GM13977 (cell line): Measurements from ENCODE around the gene ZFYVE21.
"Not testable (repeated sequence)": the region's sequence is repeated elsewhere in the genome, so short reads cannot be mapped to it uniquely, and the experiment has no call there.

Experiments
- DNase-seq: peaks from one replicate; pipeline ENCODE4 v3.0.0; 2012; ENCODE audit warnings: low spot score
- in situ Hi-C: fragments of 300-500 bp; cut with MboI; formaldehyde crosslinking; loops from one replicate; pipeline ENCODE4 v1.12.0; 2022; ENCODE audit warnings: low sequenced_read_pairs, low pct_unique_long_range_greater_than_20kb, mixed read lengths, inconsistent platforms; ENCODE audit not compliant: unreplicated experiment
- TF ChIP-seq, protein P1 (sequence below): IDR thresholded peaks from 2 replicates; pipeline ENCODE4 v1.5.1; 2012; ENCODE audit warnings: mild to moderate bottlenecking, control low read depth; ENCODE audit not compliant: insufficient read depth; ENCODE audit errors: extremely low read depth, missing control alignments

ZFYVE21 gene

DNA sequence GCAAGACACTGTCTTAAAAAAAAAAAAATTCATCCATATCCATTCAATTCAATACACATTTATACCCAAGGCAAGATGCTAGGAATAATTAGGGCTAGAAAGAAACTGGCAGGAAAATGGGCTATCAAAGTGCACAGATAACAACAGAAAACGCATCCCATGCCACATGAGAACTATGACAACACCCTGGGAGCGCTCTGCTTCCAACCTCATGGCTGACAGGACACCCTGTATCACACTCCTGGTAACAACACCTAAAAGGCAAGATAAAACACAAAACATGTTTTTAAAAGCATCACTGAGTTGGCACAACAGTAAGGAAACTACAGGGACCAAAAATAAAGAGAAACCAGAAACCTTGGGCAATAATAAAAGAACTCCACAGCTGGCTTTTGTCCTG is 54.9 kb downstream of the ZFYVE21 start:
- no peak for DNase-seq
- TF ChIP-seq, protein P1, sequence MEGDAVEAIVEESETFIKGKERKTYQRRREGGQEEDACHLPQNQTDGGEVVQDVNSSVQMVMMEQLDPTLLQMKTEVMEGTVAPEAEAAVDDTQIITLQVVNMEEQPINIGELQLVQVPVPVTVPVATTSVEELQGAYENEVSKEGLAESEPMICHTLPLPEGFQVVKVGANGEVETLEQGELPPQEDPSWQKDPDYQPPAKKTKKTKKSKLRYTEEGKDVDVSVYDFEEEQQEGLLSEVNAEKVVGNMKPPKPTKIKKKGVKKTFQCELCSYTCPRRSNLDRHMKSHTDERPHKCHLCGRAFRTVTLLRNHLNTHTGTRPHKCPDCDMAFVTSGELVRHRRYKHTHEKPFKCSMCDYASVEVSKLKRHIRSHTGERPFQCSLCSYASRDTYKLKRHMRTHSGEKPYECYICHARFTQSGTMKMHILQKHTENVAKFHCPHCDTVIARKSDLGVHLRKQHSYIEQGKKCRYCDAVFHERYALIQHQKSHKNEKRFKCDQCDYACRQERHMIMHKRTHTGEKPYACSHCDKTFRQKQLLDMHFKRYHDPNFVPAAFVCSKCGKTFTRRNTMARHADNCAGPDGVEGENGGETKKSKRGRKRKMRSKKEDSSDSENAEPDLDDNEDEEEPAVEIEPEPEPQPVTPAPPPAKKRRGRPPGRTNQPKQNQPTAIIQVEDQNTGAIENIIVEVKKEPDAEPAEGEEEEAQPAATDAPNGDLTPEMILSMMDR, result no peak
- in situ Hi-C loops, result no loop called here

DNA sequence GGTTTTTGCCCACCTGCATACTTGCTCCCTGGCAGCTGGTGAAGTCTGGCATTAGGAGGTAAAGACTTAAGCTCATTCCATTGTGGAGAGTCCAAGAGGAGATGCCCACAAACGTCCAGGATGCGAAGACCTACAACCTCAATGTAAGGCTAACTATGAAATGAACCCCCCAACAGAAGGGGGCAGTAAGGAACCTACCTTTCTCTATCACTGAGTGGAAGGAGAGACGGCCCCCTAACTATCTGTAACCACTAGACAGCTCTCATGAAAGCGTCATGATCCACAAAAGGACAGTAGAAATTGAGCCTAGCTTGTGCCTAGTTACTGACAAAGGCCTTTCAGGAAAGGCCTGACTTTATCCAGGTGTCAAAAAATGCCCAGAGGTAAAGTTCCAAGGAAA is 55.3 kb downstream of the ZFYVE21 start:
- no peak for DNase-seq
- TF ChIP-seq, protein P1, result peak; percentile 8
- in situ Hi-C loops, result no loop called here

DNA sequence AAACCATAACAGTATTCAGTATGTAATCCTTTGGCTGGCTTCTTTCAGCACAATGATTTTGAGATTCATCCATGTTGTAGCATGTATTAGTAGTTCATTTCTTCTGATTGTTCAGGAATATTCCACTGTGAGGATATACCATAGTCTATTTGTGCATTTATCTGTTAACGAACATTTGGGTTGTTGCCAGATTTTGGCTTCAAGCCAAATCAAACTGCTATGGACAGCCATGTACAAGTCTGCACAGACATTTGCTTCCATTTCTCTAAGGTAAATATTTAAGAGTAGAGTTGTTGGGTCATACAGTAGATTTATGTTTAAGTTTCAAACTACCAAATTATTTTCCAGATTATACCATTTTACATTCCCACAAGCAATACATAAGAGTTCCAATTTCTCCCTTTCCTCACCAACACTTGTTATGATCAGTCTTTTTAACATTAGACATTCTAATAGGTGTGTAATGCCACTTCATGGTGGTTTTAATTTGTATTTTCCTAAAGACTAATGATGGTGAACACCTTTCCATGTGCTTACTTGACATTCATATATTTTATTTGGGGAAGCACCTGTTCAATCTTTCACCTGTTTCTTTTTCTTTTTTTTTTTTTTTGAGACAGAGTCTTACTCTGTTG is 56.6 kb downstream of the ZFYVE21 start:
- in situ Hi-C loops, result no loop called here
- DNase-seq, result no peak
- TF ChIP-seq, protein P1, result no peak

DNA sequence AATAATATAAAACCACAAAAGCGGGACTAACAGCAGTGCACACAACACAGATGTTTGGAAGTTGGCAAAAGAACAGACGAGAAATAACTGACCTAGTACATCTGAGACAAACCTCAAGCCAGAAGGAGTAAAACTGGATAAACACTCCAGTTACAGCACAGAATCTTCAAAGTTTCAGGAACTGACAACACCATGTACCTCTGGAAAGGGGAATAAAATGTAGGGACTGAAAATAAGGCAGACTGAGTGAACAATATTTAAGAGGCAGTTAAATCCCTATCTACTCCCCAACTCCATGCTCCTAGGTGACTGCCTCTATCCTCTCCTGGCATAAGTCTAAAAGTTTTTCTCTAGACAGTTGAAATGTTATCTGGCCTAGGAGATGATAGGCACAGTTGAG is 57.9 kb downstream of the ZFYVE21 start:
- in situ Hi-C loops, result no loop called here
- DNase-seq, result no peak
- TF ChIP-seq, protein P1, result no peak

DNA sequence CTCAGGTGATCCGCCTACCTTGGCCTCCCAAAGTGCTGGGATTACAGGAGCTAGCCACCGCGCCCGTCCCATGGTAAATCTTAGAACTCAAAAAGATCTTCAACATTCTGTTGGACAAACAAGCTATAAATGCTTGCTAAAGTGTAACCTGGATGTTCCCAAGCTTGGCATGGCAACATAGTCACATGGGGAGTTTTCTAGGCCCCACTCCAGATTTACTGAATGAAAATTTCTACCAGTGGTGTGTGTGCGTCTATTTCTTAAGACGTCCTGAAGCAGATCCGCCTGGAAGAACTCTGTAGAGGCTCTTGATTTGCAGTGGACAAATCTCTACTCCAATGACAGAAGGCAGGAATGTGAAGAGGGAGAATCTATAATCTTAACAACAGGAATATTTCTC is 59.9 kb downstream of the ZFYVE21 start:
- in situ Hi-C loops, result no loop called here
- DNase-seq, result no peak
- TF ChIP-seq, protein P1, result no peak

DNA sequence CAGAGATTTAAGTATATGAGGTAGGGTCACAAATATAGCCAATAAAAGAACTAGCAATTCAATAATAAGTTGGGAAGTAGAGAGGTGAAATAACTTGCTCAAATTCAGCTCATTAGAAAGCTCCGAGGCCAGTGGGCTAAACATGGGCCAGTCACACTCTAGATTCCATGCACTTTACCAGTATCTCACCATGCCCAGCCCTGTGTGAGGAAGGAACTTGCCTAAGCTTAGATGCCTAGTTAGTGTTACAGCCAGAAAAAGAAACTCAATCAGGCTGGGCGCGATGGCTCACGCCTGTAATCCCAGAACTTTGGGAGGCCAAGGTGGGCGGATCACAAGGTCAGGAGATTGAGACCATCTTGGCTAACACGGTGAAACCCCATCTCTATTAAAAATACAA is 60.7 kb downstream of the ZFYVE21 start:
- in situ Hi-C loops, DNase-seq: not testable (repeated sequence)

DNA sequence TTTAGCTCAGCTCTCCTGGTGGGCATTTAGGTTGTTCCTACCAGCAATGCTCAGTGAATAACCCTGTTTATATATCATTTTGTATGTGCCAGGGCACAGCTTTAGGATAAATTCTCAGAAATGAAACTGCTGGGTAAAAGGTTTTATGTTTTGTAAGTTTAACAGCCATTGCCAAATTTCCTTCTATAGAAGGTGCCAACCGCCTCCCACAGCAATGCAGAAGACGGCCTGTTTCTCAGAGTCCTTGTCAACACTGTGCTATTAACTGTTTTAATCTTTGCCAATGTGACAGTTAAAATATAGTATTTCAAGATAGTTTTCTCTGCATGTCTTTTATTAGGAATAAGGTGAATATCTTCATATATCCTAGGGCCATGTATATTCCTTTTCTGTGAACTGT is 66.8 kb downstream of the ZFYVE21 start:
- in situ Hi-C loops, result no loop called here
- TF ChIP-seq, protein P1, result no peak
- DNase-seq, result no peak
